HG02981 (cell line): ENCODE data around the gene USP15.
A peak's percentile ranks its signal among the peaks of the same experiment; 100 is the strongest.

Experiments
- ATAC-seq: cut with Tn5 transposase; IDR thresholded peaks from one replicate; pipeline ENCODE4 v1.9.1; 2021; ENCODE audit warnings: mild to moderate bottlenecking, moderate library complexity; ENCODE audit not compliant: unreplicated experiment

USP15 gene

GRCh38 chr12:62259993-62260732, at the start of gene USP15:
Gene USP15 (plus strand): TSS chr12:62260404. CDS start chr12:62260415, 11 bp downstream.
- ATAC-seq = peak; percentile 73

- ATAC-seq = peak; percentile 70
Measured at GRCh38 chr12:62210422-62210821, 49.8 kb upstream of the USP15 start.

GRCh38 chr12:62211510-62211909, 48.7 kb upstream of the USP15 start:
- ATAC-seq = no peak

GRCh38 chr12:62214846-62215245, 45.4 kb upstream of the USP15 start:
- no peak for ATAC-seq

- ATAC-seq = no peak
Measured at GRCh38 chr12:62215506-62215905, 44.7 kb upstream of the USP15 start.

GRCh38 chr12:62217466-62218194, 42.6 kb upstream of the USP15 start:
- no peak for ATAC-seq

- no peak for ATAC-seq
Measured at GRCh38 chr12:62221107-62221506, 39.1 kb upstream of the USP15 start.

GRCh38 chr12:62224601-62225000, 35.6 kb upstream of the USP15 start:
- no peak for ATAC-seq

- no peak for ATAC-seq
Measured at GRCh38 chr12:62227091-62227490, 33.1 kb upstream of the USP15 start.

- no peak for ATAC-seq
Measured at GRCh38 chr12:62230652-62231051, 29.6 kb upstream of the USP15 start.

GRCh38 chr12:62232143-62232729, 28.0 kb upstream of the USP15 start:
- ATAC-seq = no peak

- ATAC-seq = no peak
Measured at GRCh38 chr12:62233805-62234204, 26.4 kb upstream of the USP15 start.

GRCh38 chr12:62239571-62239970, 20.6 kb upstream of the USP15 start:
- no peak for ATAC-seq

- no peak for ATAC-seq
Measured at GRCh38 chr12:62247281-62248045, 12.7 kb upstream of the USP15 start.

- ATAC-seq = no peak
Measured at GRCh38 chr12:62248873-62249272, 11.3 kb upstream of the USP15 start.

GRCh38 chr12:62249419-62249818, 10.8 kb upstream of the USP15 start:
- no peak for ATAC-seq

- peak; percentile 86 for ATAC-seq
Measured at GRCh38 chr12:62250671-62251608, 9.3 kb upstream of the USP15 start.

- ATAC-seq = peak; percentile 39
Measured at GRCh38 chr12:62251609-62251958, 8.6 kb upstream of the USP15 start.

GRCh38 chr12:62252576-62252975, 7.6 kb upstream of the USP15 start:
- ATAC-seq = no peak

GRCh38 chr12:62254967-62255366, 5.2 kb upstream of the USP15 start:
- no peak for ATAC-seq
